Measurements from ENCODE around the gene SCGN.

SCGN gene

GRCh38 chr6:25686856-25687255 is 34.8 kb downstream of the SCGN start:
- DNase-seq (ENCODE audit: low read depth, low spot score) = no peak

- no peak for DNase-seq (ENCODE audit: low read depth, low spot score)
These were observed 38.0 kb downstream of the SCGN start for GRCh38 chr6:25689966-25690365.

GRCh38 chr6:25691894-25692293 is 39.9 kb downstream of the SCGN start:
- no peak for DNase-seq (ENCODE audit: low read depth, low spot score)

- DNase-seq (ENCODE audit: low read depth, low spot score) = no peak
These were observed 40.5 kb downstream of the SCGN start for GRCh38 chr6:25692472-25692871.

- DNase-seq (ENCODE audit: low read depth, low spot score) = no peak
These were observed 42.4 kb downstream of the SCGN start for GRCh38 chr6:25694366-25694765.

- DNase-seq (ENCODE audit: low read depth, low spot score) = no peak
These were observed 43.7 kb downstream of the SCGN start for GRCh38 chr6:25695671-25696070.

- no peak for DNase-seq (ENCODE audit: low read depth, low spot score)
These were observed 45.7 kb downstream of the SCGN start for GRCh38 chr6:25697537-25698340.

- no peak for DNase-seq (ENCODE audit: low read depth, low spot score)
These were observed 46.6 kb downstream of the SCGN start for GRCh38 chr6:25698631-25699030.

GRCh38 chr6:25699649-25700048 is 47.6 kb downstream of the SCGN start:
- DNase-seq (ENCODE audit: low read depth, low spot score) = no peak

- DNase-seq (ENCODE audit: low read depth, low spot score) = no peak
These were observed 48.7 kb downstream of the SCGN start for GRCh38 chr6:25700761-25701160.

- DNase-seq (ENCODE audit: low read depth, low spot score) = no peak
These were observed 49.8 kb downstream of the SCGN start for GRCh38 chr6:25701807-25702206.

GRCh38 chr6:25703005-25703404 is 51.0 kb downstream of the SCGN start:
- DNase-seq (ENCODE audit: low read depth, low spot score) = no peak

- DNase-seq (ENCODE audit: low read depth, low spot score) = no peak
These were observed 52.0 kb downstream of the SCGN start for GRCh38 chr6:25704001-25704400.

- DNase-seq (ENCODE audit: low read depth, low spot score) = no peak
These were observed 54.4 kb downstream of the SCGN start for GRCh38 chr6:25706314-25707014.

- DNase-seq (ENCODE audit: low read depth, low spot score) = no peak
These were observed 57.7 kb downstream of the SCGN start for GRCh38 chr6:25709761-25710160.

- DNase-seq (ENCODE audit: low read depth, low spot score) = no peak
These were observed 58.3 kb downstream of the SCGN start for GRCh38 chr6:25710287-25710686.

GRCh38 chr6:25713824-25714223 is 61.8 kb downstream of the SCGN start:
- DNase-seq (ENCODE audit: low read depth, low spot score) = no peak

GRCh38 chr6:25714765-25715164 is 62.8 kb downstream of the SCGN start:
- no peak for DNase-seq (ENCODE audit: low read depth, low spot score)

- DNase-seq (ENCODE audit: low read depth, low spot score) = no peak
These were observed 63.8 kb downstream of the SCGN start for GRCh38 chr6:25715794-25716193.

- DNase-seq (ENCODE audit: low read depth, low spot score) = no peak
These were observed 66.1 kb downstream of the SCGN start for GRCh38 chr6:25717866-25718740.

GRCh38 chr6:25726122-25726911 is 74.3 kb downstream of the SCGN start:
- no peak for DNase-seq (ENCODE audit: low read depth, low spot score)
